ENCODE results near the gene MAGEA9. TPM values are rescaled to one million over a fixed set of nuclear protein-coding genes. Genes with fewer than 3 reads are reported as not detected.
A peak's percentile ranks its signal among the peaks of the same experiment; 100 is the strongest.
"Not testable (repeated sequence)": the region's sequence is repeated elsewhere in the genome, so short reads cannot be mapped to it uniquely, and the experiment has no call there.

MAGEA9 gene
- total RNA-seq, 1 experiment from 2014 or later: not detected

DNA sequence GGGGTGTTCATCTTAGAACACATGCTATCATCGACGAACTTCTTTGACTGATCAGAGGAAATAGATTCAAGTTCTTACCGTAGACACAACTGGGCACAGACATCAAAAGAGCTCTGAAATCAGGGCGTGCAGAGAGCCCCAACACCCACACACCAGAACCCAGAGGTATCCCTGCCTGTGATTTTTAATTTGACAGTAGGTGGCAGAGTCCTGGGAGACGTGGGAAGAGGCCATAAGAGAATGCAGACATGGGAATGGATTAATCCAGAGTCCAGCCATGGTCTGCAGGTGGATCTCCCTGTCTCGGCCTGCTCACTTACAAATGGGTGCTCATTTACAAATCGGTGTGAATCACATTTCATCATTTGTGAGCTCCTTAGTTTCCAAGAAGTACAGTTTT, 3.7 kb upstream of the MAGEA9 start:
- ATAC-seq; H3K27ac Mint-ChIP-seq; H3K27me3 Mint-ChIP-seq (ENCODE audit: low read depth); H3K9me3 Mint-ChIP-seq; H3K4me1 Mint-ChIP-seq; H3K4me3 Mint-ChIP-seq; CTCF ChIA-PET; DNase-seq (ENCODE audit: low spot score); POLR2A ChIA-PET; H3K36me3 Mint-ChIP-seq: not testable (repeated sequence)

DNA sequence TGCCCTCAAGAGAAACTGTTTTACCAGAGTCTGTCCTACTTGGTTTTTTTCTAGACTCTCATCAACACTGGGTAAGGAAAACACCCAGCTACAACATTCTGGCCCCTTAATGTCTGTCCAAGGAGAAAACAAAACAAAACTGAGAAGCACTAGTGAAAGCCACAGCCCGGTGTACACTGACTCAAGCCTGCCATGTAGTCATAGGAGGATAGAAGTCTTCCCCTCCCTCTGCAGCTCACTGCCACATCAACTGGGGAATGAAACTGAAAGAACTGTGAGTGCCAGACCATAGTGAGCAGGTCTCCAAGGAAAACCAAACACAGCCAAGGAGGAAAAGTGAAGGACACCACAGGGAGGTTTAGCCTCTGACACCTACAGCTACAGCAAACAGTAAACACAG, 13.8 kb downstream of the MAGEA9 start:
- ATAC-seq; POLR2A ChIA-PET; H3K27ac Mint-ChIP-seq; H3K36me3 Mint-ChIP-seq; H3K4me3 Mint-ChIP-seq; H3K9me3 Mint-ChIP-seq; DNase-seq (ENCODE audit: low spot score); CTCF ChIA-PET; H3K27me3 Mint-ChIP-seq (ENCODE audit: low read depth): not testable (repeated sequence)
- H3K4me1 Mint-ChIP-seq: peaks cover 16% of the 10 kb centered on the region

DNA sequence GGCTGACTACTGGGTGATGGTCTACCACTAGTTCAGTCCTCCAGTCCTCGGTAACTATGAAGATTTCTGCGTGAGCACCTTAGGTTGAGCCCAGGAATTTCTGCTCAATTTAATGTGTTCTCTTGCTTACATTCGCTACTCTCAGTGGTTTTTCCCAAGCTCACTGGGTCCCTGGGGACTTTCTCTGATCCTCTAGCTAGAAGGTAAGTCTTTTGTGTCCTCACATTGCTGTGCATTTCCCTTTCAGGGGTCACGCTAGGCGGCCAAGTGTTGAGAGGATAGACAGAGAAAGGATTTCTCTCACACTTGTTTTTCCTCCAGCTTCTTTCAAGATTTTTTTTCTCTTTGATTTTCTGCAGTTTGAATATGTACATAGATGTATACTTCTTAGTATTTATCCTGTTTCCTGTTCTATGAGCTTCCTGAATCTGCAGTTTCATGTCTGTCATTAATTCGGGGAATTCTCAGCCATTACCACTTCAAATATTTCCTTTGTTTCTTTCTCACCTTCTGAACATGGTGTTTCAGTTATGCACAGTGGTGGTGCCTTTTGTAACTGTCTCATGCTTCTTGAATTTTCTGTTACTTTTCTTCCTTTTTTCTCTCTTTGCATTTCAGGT, 17.5 kb downstream of the MAGEA9 start:
- ChIA-PET POLR2A (no interaction called here), CTCF (no interaction called here)
- TF ChIP-seq, protein P1, sequence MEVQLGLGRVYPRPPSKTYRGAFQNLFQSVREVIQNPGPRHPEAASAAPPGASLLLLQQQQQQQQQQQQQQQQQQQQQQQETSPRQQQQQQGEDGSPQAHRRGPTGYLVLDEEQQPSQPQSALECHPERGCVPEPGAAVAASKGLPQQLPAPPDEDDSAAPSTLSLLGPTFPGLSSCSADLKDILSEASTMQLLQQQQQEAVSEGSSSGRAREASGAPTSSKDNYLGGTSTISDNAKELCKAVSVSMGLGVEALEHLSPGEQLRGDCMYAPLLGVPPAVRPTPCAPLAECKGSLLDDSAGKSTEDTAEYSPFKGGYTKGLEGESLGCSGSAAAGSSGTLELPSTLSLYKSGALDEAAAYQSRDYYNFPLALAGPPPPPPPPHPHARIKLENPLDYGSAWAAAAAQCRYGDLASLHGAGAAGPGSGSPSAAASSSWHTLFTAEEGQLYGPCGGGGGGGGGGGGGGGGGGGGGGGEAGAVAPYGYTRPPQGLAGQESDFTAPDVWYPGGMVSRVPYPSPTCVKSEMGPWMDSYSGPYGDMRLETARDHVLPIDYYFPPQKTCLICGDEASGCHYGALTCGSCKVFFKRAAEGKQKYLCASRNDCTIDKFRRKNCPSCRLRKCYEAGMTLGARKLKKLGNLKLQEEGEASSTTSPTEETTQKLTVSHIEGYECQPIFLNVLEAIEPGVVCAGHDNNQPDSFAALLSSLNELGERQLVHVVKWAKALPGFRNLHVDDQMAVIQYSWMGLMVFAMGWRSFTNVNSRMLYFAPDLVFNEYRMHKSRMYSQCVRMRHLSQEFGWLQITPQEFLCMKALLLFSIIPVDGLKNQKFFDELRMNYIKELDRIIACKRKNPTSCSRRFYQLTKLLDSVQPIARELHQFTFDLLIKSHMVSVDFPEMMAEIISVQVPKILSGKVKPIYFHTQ (CRISPR knock-in tag; IDR thresholded peaks at IDR 0.05): no peak
- TF ChIP-seq FOXK1 (CRISPR knock-in tag; IDR thresholded peaks at IDR 0.05) (no peak), KAT7 (CRISPR knock-in tag; IDR thresholded peaks at IDR 0.05; ENCODE audit: borderline replicate concordance) (no peak), CREM (CRISPR knock-in tag; IDR thresholded peaks at IDR 0.05) (no peak), NR1H2 (CRISPR knock-in tag; IDR thresholded peaks at IDR 0.05) (no peak)
- TF ChIP-seq, protein P2, sequence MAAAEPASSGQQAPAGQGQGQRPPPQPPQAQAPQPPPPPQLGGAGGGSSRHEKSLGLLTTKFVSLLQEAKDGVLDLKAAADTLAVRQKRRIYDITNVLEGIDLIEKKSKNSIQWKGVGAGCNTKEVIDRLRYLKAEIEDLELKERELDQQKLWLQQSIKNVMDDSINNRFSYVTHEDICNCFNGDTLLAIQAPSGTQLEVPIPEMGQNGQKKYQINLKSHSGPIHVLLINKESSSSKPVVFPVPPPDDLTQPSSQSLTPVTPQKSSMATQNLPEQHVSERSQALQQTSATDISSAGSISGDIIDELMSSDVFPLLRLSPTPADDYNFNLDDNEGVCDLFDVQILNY (CRISPR knock-in tag; IDR thresholded peaks at IDR 0.05): no peak
- TF ChIP-seq, protein P3, sequence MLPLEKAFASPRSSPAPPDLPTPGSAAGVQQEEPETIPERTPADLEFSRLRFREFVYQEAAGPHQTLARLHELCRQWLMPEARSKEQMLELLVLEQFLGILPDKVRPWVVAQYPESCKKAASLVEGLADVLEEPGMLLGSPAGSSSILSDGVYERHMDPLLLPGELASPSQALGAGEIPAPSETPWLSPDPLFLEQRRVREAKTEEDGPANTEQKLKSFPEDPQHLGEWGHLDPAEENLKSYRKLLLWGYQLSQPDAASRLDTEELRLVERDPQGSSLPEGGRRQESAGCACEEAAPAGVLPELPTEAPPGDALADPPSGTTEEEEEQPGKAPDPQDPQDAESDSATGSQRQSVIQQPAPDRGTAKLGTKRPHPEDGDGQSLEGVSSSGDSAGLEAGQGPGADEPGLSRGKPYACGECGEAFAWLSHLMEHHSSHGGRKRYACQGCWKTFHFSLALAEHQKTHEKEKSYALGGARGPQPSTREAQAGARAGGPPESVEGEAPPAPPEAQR (CRISPR knock-in tag; IDR thresholded peaks at IDR 0.05): no peak
- no peaks in the 10 kb centered on the region for H3K36me3 Mint-ChIP-seq
- DNase-seq (ENCODE audit: low spot score) (no peak), ATAC-seq (no peak)
- peaks cover 34% of the 10 kb centered on the region for H3K4me1 Mint-ChIP-seq
- H3K27me3 Mint-ChIP-seq (ENCODE audit: low read depth): no peaks in the 10 kb centered on the region
- H3K27ac Mint-ChIP-seq: 0 out of 2 replicates have a peak overlapping the region, but pooled peaks have one; percentile 27
- no peaks in the 10 kb centered on the region for H3K9me3 Mint-ChIP-seq
- H3K4me3 Mint-ChIP-seq: no peak overlapping the region

DNA sequence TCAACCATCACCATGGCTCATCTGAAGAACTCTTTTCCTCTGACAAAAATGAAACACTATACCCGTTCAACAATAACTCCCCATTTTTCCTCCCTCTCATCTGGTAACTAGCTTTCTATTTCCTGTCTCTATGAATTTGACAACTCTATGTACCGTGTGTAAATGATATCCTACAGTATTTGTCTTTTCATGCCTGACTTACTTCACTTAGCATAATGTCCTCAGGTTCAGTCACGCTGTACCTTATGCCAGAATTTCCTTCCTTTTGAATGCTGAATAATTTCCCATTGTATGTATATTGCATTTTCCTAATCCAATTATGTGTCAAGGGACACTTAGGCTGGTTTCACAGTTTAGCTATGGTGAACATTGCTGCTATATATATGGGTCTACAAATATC, 18.2 kb downstream of the MAGEA9 start:
- Mint-ChIP-seq H3K9me3 (no peaks in the 10 kb centered on the region), H3K27me3 (ENCODE audit: low read depth) (no peaks in the 10 kb centered on the region), H3K27ac (no peak overlapping the region), H3K36me3 (no peaks in the 10 kb centered on the region), H3K4me1 (peaks cover 34% of the 10 kb centered on the region), H3K4me3 (no peak overlapping the region)
- CTCF ChIA-PET: no interaction called here
- TF ChIP-seq ESRRA (CRISPR knock-in tag; IDR thresholded peaks at IDR 0.05; ENCODE audit: borderline replicate concordance) (no peak), GABPB1 (CRISPR knock-in tag; IDR thresholded peaks at IDR 0.05) (no peak), FOXK1 (CRISPR knock-in tag; IDR thresholded peaks at IDR 0.05) (no peak), NR1H2 (CRISPR knock-in tag; IDR thresholded peaks at IDR 0.05) (no peak), FOXJ3 (CRISPR knock-in tag; IDR thresholded peaks at IDR 0.05; ENCODE audit: borderline replicate concordance) (no peak), CBFB (CRISPR knock-in tag; IDR thresholded peaks at IDR 0.05; ENCODE audit: low read depth) (no peak)
- TF ChIP-seq, protein P4, sequence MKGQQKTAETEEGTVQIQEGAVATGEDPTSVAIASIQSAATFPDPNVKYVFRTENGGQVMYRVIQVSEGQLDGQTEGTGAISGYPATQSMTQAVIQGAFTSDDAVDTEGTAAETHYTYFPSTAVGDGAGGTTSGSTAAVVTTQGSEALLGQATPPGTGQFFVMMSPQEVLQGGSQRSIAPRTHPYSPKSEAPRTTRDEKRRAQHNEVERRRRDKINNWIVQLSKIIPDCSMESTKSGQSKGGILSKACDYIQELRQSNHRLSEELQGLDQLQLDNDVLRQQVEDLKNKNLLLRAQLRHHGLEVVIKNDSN (CRISPR knock-in tag; IDR thresholded peaks at IDR 0.05): no peak
- TF ChIP-seq, protein P3 (CRISPR knock-in tag; IDR thresholded peaks at IDR 0.05): no peak
- TF ChIP-seq, protein P5, sequence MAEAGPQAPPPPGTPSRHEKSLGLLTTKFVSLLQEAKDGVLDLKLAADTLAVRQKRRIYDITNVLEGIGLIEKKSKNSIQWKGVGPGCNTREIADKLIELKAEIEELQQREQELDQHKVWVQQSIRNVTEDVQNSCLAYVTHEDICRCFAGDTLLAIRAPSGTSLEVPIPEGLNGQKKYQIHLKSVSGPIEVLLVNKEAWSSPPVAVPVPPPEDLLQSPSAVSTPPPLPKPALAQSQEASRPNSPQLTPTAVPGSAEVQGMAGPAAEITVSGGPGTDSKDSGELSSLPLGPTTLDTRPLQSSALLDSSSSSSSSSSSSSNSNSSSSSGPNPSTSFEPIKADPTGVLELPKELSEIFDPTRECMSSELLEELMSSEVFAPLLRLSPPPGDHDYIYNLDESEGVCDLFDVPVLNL (CRISPR knock-in tag; IDR thresholded peaks at IDR 0.05; ENCODE audit: borderline replicate concordance, low read depth): no peak
- POLR2A ChIA-PET: no interaction called here
- DNase-seq (ENCODE audit: low spot score): no peak
- no peak for ATAC-seq
